ENCODE measurements around the gene HTRA1.

HTRA1 gene

DNA sequence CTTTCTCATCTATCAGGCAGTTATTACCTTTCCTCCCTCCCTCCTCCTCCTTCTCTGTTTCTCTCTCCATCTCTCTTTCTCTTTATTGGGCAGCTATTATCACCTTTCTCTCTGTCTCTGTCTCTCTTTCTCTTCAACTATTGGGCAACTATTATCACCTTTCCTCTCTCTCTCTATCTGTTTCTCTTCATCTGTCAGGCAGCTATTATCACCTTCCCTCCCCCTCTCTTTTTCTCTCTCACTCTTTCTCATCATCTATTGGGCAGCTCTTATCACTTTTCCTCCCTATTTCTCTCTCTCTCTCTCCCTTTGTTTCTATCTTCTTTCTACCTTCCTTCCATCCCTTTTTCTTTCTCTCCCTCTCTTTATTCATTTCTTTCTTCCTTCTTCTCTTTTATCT lies 100.4 kb downstream of the HTRA1 start:
- no peak for TF ChIP-seq SIN3A (IDR thresholded peaks at IDR 0.05; ENCODE audit: borderline replicate concordance, insufficient read depth, low read length)
- TF ChIP-seq FOXP2 (optimal IDR thresholded peaks at IDR 0.05; ENCODE audit: borderline replicate concordance, extremely low read depth, extremely low read length, insufficient read depth), result no peak
- TF ChIP-seq POLR2AphosphoS5 (IDR thresholded peaks at IDR 0.05; ENCODE audit: low read depth, low read length), result no peak
- no peak for TF ChIP-seq TAF1 (IDR thresholded peaks at IDR 0.05; ENCODE audit: borderline replicate concordance, insufficient read depth, low read length)
- TF ChIP-seq, protein P1, sequence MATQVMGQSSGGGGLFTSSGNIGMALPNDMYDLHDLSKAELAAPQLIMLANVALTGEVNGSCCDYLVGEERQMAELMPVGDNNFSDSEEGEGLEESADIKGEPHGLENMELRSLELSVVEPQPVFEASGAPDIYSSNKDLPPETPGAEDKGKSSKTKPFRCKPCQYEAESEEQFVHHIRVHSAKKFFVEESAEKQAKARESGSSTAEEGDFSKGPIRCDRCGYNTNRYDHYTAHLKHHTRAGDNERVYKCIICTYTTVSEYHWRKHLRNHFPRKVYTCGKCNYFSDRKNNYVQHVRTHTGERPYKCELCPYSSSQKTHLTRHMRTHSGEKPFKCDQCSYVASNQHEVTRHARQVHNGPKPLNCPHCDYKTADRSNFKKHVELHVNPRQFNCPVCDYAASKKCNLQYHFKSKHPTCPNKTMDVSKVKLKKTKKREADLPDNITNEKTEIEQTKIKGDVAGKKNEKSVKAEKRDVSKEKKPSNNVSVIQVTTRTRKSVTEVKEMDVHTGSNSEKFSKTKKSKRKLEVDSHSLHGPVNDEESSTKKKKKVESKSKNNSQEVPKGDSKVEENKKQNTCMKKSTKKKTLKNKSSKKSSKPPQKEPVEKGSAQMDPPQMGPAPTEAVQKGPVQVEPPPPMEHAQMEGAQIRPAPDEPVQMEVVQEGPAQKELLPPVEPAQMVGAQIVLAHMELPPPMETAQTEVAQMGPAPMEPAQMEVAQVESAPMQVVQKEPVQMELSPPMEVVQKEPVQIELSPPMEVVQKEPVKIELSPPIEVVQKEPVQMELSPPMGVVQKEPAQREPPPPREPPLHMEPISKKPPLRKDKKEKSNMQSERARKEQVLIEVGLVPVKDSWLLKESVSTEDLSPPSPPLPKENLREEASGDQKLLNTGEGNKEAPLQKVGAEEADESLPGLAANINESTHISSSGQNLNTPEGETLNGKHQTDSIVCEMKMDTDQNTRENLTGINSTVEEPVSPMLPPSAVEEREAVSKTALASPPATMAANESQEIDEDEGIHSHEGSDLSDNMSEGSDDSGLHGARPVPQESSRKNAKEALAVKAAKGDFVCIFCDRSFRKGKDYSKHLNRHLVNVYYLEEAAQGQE (IDR thresholded peaks at IDR 0.05; ENCODE audit: insufficient read depth in 1 of 2, low read depth in 2 of 2, low read length in 2 of 2), result no peak

All from PFSK-1 (cell line).